GM19455 (cell line): Measurements from ENCODE around the gene ZNF581.

Experiments
- ATAC-seq: cut with Tn5 transposase; IDR thresholded peaks from one replicate; pipeline ENCODE4 v1.9.1; 2021; ENCODE audit not compliant: unreplicated experiment

Gene ZNF581

DNA sequence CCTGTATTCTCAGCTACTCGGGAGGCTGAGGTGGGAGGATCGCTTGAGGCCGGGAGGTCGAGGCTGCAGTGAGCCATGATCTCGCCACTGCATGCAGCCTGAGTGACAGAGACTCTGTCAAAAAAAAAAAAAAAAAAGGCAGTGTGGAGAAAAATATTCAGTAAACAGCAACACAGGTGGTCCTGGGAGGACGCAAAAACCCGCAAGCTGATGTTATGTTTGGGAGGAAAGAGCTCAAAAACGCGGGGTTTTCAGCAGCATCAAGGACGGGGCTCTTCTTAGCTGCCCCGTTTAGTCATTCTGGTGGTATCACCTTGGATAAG, 18.5 kb upstream of the ZNF581 start:
- no peak for ATAC-seq

DNA sequence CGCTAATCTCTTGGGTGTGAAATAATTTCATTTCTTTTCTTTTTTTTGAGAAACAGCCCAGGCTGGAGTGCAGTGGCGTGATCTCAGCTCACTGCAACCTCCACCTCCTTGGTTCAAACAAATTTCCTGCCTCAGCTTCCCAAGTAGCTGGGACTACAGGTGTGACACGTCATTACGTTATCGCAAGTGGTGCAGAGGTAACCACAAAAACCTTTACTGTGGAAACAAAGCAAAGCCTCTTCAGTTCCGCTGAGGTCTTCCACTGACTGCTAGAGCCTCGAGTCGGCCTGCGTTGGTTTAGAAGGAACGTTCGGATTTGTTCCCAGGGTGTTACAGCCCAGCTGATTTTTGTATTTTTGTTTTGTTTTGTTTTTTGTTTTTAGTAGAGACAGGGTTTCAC, 17.1 kb upstream of the ZNF581 start:
- no peak for ATAC-seq

DNA sequence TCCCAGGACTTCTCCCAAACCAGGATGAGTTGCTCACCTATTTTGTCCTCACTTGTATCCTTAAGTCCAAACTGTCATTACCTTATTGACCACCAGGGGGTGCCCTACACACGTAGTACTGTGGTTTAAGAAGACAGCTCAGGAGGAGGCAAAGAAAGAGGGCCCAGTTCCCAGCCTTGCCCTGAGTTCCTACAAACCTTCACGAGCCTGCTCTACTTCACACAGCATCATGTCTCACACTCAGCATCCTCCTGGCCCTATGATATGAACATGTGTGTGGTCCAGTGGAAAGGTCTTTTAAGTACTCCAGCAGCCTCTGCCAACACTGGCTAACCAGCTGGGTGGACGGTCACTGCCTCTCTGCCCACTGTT, 11.0 kb upstream of the ZNF581 start:
- ATAC-seq = no peak

DNA sequence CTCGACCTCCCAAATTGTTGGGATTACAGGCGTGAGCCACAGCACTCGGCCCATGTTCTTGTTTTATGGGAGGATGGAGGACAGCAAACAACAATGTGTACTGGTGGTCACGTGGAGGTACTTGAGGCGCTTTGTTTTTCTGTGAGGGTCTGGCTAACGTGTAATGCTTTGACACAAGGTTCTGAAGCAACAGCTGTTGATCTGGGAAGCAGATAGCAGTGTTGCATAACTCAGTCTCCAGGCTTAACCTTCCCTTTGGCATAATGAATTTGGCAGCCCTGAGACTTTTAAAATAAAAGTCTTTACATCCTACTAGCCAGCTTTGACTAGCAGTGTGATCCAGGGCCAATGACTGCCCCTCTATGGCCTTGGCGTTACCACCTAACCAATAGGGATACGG, 9.6 kb upstream of the ZNF581 start:
- no peak for ATAC-seq

DNA sequence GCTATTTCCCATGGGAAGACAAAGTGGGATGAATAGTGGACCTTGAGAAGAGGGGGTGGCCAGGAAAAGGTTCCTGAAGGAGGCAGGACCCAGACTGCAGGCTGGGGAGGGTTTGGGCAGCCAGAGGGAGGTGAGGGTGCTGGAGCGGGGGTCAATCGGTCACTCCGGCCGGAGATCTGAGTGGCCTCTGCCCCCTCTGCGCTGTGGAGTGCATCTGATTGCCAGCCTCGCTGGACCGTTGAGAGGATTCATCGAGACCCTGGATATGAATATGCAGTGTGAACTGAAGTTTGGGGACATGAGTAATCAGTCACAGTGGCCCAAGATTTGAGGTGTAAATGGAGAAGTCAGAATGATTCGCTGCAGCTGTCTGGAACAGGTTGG, 8.1 kb upstream of the ZNF581 start:
- ATAC-seq = no peak

DNA sequence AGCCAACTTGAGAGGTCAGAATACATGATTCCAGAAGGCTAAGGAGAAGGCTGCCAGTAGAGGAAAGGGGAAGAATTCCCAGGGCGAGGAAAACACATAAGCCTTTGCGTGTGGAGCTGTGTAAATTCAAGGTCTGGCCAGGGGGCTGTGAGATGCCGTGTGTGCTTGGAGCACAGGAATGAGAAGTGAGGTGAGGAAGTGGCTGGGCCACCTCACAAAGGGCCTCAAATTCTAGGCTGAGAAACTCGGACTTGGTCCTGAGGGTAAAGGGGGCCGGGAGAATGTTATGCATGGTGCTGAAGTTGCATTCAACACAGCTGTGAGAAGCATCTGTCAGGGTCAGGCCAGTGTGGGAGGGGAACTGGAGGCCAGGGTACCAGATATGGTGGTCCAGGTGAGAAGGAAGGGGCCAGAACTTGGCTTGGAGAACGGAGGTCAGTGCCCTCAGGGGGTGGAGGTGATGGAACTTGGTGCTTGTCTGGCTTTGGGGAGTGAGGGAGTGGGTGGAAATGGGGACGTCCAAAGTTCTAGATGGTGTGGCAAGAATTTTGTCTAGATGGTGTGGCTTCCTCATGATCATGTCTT, 7.5 kb upstream of the ZNF581 start:
- no peak for ATAC-seq

DNA sequence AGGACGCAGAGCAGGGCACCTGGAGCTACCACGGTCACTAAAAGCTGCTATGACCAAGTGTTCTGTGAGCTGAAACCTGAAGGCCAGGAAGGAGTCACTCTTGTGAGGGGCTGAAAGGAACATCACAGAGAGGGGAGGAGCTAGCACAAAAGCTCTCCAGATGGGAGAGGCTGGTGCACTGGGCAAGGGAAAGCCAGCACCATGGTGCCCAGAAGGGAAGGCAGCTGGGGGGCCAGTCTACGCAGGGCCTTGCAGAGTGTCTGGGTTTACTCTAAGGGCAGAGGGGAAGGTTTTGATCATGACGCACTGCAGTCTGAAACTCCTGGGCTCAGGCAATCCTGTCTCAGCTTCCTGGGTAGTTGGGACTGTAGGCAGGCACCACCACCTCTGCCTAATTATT, 6.7 kb upstream of the ZNF581 start:
- ATAC-seq = no peak

DNA sequence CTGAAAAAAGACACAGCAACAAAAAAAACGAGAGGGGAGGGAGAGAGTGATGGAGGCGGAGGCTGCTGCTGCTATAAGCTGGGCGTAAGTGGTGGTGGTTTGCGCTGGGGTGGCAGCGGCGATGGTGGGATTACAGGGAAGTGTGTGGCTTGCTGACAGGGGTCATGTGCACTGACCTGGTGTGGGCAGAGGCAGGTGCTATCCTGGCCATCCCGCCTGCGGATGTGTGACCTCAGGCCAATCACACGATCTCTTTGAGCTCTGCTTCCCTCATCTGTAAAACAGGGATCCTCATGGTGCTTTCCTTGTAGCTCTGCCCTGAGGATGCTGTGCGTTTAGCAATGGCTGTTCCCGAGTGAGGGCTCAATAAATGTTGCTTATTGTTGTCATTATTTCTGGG, 5.9 kb upstream of the ZNF581 start:
- no peak for ATAC-seq

DNA sequence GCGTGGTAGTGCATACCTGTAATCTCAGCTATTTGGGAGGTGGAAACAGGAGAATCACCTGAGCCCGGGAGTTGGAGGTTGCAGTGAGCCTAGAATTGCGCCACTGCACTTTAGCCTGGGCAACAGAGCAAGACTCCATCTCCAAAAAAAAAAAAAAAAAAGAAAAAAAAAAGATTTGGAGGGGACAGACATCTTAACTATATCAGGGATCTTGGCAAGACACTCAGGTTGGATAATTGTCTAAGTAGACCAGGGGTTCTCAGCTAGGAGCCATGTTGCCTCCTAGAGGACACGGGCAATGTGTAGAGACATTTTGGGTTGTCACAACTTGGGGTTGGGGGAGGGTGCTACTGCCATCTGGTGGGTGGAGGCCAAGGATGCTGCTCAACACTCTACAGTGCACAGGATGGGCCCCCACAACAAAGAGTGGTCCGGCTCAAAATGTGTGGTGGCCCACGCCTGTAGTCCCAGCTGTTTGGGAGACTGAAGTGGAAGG, 4.5 kb upstream of the ZNF581 start:
- ATAC-seq = no peak

DNA sequence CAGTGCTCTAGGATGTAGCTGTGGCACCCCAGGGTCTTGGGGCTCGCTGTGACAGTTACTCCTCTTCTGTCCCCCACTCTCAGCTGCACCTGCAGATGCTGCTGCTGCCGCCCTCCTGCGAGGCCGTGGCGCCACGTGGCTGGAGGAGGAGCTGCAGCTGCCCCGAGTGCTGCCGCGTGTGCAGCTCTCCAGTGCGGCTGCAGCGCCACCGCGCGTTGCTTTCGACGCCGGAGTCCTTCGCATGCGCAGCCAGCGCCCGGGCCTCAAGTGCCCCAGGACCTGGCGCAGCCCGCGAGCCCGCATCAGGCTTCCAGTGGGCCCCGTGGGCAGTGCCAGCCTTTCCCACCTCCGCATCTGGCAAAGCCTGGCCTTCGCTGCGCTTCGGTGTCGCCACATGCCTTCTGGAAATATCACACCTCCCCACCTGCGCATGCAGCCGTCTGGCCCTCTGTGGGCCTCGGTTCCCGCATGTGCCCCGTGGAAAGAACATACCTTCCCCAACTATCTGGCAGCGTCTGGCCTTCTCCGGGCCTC, 3.3 kb upstream of the ZNF581 start:
- no peak for ATAC-seq

DNA sequence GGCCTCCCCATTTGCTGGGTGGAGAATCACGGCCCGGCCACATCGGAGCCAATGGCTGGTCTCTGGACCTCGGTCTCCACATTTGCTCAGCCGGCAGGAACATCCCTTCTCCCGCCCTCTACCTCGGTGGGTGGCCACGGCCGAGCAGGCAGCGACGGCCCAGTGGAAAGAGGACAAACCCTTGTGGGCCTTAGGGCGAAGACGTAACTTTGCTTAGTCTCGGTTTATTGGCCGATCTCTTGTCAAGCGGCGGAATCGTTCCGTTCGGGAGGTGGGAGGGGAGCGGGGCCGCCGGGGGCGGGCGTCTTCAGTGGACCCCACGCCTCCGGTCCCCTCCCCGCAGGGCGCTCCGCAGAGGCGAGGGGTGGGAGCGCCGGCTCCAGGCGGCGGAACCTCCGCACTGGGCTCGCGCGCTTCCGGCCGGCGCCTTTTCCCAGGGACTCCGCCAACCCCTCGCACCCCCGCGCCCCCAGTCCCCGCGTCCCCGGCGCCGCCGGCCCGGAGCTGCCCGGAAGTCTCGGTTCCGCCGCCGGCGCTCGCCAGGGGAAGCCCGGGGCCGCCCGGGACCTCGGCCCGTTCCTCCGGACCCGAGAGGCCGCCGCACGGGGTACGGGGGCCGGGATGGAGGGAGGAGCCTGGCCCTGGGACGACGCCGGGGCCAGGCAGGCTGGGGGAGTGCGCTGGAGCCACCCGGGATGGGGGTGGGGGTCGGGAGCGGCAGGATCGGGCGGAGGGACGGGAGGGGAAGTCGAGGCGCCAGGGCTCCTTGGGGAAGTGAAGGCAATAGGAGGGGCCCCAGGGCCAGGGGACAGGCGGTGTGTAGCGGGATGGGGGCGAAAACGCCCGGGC, 2.6 kb upstream of the ZNF581 start, which contains the start of gene ZNF580:
Gene ZNF580, plus strand, starts transcription at position 426 of the 849 bp plus-strand sequence. CDS start 1,507 bp downstream, outside the sequence.
- ATAC-seq = no peak

DNA sequence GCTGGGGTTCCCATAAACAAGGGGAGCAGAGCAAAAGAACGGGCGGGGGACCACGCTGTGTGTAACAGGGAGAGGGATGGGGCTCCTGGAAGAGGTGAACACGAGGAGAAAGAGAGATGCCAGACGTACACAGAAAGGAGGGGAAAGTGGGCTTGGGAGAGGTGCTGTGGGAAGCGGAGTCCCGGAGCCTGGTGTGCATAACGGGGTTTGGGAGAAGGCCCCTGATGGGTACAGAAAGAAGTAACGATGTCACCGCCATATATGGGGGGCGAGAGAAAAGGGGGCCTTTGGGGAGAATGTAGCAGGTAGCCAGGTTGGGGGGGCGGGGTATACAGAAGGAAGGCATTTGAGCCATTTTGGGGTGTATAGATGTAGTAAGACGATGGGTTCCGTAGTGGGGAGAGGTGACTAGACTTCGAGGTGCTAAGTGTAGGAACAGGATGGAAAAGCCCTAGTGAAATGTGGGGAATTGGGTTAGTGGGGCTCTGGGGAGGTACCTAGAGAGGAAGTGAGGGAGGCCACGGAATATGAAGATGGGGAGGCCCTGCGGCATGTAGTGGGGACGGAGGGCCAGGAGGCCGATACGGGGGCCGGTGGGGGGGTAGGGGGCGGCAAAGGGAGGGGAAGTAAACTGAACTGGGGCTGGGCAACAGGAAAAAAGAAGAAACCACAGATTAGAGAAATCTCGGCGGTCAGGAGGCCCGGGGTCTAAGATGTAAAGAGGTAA, 1.9 kb upstream of the ZNF581 start:
- no peak for ATAC-seq

DNA sequence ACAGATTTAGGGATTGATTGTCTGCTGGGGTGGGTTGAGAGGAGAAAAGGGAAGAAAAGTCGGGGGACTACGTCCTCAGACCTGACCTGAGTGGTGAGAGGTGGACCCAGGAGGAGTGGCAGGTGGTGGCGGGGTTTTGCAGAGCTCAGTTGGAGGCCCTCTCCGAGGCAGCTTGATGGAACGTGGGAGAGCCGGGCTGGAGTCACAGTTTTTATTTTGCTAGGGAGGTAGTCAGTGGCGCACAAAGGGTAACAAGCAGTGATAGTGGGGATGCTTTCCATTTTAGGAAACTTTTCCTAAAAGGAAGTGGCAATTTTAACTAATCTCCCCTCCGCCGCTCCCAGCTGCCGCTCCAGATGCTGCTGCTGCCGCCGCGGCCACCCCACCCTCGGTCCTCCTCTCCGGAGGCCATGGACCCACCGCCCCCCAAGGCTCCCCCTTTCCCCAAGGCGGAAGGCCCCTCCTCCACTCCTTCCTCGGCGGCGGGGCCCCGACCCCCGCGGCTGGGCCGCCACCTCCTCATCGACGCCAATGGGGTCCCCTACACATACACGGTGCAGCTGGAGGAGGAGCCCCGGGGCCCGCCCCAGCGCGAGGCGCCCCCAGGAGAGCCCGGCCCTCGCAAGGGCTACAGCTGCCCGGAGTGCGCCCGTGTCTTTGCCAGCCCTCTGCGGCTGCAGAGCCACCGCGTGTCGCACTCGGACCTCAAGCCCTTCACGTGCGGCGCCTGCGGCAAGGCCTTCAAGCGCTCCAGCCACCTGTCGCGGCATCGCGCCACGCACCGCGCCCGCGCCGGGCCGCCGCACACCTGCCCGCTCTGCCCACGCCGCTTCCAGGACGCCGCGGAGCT, 1.1 kb upstream of the ZNF581 start:
- no peak for ATAC-seq

DNA sequence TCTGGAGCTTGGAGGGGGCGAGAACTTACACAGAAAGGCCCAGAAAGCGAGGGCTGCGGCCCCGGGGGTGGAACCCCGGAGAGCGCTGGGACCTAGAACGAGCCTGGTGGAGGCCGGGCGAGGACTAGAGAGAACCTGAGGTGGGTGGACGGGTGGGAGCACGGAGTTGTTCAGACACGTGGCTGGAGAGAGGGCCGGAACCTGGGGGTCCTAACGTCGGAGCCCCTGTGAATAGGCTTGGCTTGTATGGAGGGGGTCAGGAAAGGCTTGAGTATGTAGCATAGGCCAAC, 383 bp downstream of the ZNF581 start:
- no peak for ATAC-seq

DNA sequence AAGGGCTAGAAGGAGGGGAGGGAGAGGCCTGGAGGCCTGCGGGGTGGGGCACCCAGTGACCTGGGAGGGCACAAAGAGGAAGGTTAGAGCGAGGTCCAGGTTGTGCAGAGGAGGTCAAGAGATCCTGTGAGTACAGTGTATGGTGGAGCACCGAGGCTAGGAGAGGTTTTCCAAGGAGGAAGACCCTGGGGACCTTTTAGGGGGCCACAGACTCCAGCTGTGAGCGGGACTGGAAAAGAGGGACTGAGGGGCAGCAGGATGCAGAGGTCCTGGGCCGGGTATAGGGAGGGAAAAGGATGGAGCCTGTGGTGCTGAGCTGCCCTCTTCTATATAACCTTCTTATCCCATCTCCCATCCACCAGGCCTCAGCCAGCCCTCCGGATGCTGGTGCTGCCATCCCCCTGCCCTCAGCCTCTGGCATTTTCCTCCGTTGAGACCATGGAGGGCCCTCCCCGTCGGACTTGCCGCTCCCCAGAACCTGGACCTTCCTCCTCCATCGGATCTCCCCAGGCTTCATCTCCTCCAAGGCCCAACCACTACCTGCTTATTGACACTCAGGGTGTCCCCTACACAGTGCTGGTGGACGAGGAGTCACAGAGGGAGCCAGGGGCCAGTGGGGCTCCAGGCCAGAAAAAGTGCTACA, 863 bp downstream of the ZNF581 start:
- ATAC-seq = no peak

DNA sequence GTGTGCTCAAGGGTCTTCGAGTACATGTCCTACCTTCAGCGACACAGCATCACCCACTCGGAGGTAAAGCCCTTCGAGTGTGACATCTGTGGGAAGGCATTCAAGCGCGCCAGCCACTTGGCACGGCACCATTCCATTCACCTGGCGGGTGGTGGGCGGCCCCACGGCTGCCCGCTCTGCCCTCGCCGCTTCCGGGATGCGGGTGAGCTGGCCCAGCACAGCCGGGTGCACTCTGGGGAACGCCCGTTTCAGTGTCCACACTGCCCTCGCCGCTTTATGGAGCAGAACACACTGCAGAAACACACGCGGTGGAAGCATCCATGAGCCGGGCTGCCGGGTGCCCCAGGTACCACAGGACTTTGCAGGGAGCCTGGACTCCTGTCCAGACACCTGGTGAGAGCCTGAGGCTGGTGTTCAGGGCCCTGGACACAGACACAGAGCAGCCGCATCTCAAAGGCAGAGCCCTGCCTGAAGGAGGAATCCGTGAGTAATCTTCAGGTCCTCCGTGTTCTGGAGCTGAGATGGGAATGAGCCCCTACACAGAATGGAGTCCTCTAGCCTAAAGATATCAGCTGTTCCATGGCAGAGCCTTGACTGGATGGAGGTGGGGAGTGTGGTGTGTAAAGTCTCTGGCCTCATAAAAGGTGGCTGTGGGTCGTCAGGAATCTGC, 1.5 kb downstream of the ZNF581 start:
- ATAC-seq = no peak

DNA sequence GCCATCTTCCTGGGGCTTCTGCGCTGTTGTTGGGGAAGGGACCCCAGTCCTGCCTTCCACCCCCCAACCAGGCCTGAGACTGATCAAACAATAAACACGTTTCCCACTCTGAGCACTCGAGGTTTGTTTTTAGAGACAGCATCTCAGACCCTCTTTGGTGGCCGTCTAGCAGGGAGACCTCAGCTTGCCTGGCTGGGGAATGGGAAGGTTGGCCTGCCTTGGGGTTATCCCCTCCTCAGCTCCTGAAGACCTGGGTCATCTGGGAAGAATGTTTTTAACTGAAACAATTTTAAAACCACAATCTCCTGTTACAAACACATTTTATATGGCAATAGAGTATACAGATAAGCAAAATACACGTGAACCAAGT, 2.0 kb downstream of the ZNF581 start:
- no peak for ATAC-seq

DNA sequence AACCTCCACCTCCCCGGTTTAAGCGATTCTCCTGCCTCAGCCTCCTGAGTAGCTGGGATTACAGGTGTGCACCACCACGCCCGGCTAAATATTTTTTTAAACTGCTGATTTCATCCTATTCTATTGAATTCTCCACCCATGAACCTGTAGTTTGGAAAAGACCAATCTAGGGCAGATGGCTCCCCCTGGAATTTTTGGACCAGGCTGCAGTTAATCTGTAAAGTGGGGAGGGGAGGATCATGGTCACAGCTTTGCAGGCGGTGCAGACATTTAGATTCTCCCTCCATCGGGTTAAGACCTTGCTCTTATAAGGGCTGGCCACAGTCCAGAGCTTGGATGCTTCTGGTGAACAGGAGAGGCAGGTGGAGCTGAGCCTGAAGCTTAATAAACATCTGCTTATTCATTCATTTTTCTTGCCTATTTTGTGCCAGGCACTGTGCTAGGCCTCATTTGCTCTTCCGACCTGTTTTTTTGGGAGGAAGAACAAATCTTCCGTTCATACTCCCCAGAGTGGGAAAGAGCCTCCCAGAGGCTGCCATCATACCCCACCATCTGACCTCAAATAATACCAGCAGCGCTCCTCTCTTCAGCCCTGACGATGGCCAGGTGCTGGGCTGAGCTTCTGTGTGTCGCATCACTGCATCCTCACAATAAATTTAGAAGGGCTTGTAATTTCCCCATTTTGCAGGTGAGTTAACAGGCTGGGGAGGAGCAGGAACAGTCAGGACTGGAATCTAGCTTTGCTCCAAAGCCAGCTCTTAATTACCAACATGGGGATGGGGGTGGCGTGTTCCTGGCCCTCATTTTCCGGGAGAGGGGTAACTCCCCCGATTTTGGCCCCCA, 3.7 kb downstream of the ZNF581 start:
- ATAC-seq = no peak
